Measurements from ENCODE around the gene ATG16L2.
A peak's percentile ranks its signal among the peaks of the same experiment; 100 is the strongest.
"Not testable (repeated sequence)": the region's sequence is repeated elsewhere in the genome, so short reads cannot be mapped to it uniquely, and the experiment has no call there.

Gene ATG16L2

GRCh38 chr11:72789493-72790131, 24.6 kb upstream of the ATG16L2 start:
- ATAC-seq: no peak
- TF ChIP-seq ISL1 (CRISPR knock-in tag; IDR thresholded peaks at IDR 0.05): no peak

GRCh38 chr11:72791228-72791627, 23.0 kb upstream of the ATG16L2 start:
- ATAC-seq: not testable (repeated sequence)

GRCh38 chr11:72792437-72793021, 21.7 kb upstream of the ATG16L2 start:
- no peak for ATAC-seq

GRCh38 chr11:72793076-72793424, 21.2 kb upstream of the ATG16L2 start:
- ATAC-seq: no peak
- TF ChIP-seq SNAI2 (CRISPR knock-in tag; IDR thresholded peaks at IDR 0.05): no peak
- TF ChIP-seq OSR1 (CRISPR knock-in tag; IDR thresholded peaks at IDR 0.05): no peak
- TF ChIP-seq ZNF70 (CRISPR knock-in tag; IDR thresholded peaks at IDR 0.05): no peak
- TF ChIP-seq POU6F1 (CRISPR knock-in tag; IDR thresholded peaks at IDR 0.05; ENCODE audit: borderline replicate concordance, low read depth): no peak
- no peak for TF ChIP-seq ARNTL (CRISPR knock-in tag; IDR thresholded peaks at IDR 0.05; ENCODE audit: borderline replicate concordance, low read depth)
- TF ChIP-seq ZFP30 (CRISPR knock-in tag; IDR thresholded peaks at IDR 0.05): no peak
- no peak for TF ChIP-seq ZFP3 (CRISPR knock-in tag; IDR thresholded peaks at IDR 0.05)
- no peak for TF ChIP-seq PPARA (CRISPR knock-in tag; IDR thresholded peaks at IDR 0.05; ENCODE audit: borderline replicate concordance)
- no peak for TF ChIP-seq BACH2 (CRISPR knock-in tag; IDR thresholded peaks at IDR 0.05; ENCODE audit: borderline replicate concordance)
- no peak for TF ChIP-seq PATZ1 (CRISPR knock-in tag; IDR thresholded peaks at IDR 0.05; ENCODE audit: borderline replicate concordance)
- no peak for TF ChIP-seq ESRRG (CRISPR knock-in tag; IDR thresholded peaks at IDR 0.05)

More at GRCh38 chr11:72792437-72793021, 21.7 kb upstream of the ATG16L2 start:
- no peak for TF ChIP-seq PATZ1 (CRISPR knock-in tag; IDR thresholded peaks at IDR 0.05; ENCODE audit: borderline replicate concordance)
- TF ChIP-seq ZC3H10 (CRISPR knock-in tag; IDR thresholded peaks at IDR 0.05): no peak
- TF ChIP-seq ZFP3 (CRISPR knock-in tag; IDR thresholded peaks at IDR 0.05): no peak
- no peak for TF ChIP-seq TOX (CRISPR knock-in tag; IDR thresholded peaks at IDR 0.05; ENCODE audit: borderline replicate concordance)
- TF ChIP-seq ZNF565 (CRISPR knock-in tag; conservative IDR thresholded peaks at IDR 0.05; ENCODE audit: low read depth): no peak
- TF ChIP-seq ISL1 (CRISPR knock-in tag; IDR thresholded peaks at IDR 0.05): no peak

GRCh38 chr11:72793425-72794367, 20.5 kb upstream of the ATG16L2 start, which contains the start of gene STARD10:
TSS of gene STARD10 (minus strand) at chr11:72794047. CDS start at chr11:72781181, 12,866 bp downstream.
- TF ChIP-seq PATZ1 (CRISPR knock-in tag; IDR thresholded peaks at IDR 0.05; ENCODE audit: borderline replicate concordance) (no peak), ZC3H10 (CRISPR knock-in tag; IDR thresholded peaks at IDR 0.05) (no peak), TCF4 (CRISPR knock-in tag; IDR thresholded peaks at IDR 0.05; ENCODE audit: borderline replicate concordance) (peak; percentile 52; the same call in 1 of the 2 replicates)
- ATAC-seq: peak; percentile 96
